OCI-LY3 (cell line): ENCODE results near the gene CACNG1.

ENCODE experiments used
- H2AFZ ChIP-seq: fragments of 200-600, 300-600 bp; shearing (Covaris generic); 2 replicates; pipeline ENCODE4 v1.6.0; 2014; ENCODE audit warnings: antibody characterized with exemption, low read depth, low read length
- H3K27ac ChIP-seq: fragments of 200-600, 300-600 bp; sonication (generic); 2 replicates; pipeline ENCODE4 v1.5.1; 2014; ENCODE audit warnings: mild to moderate bottlenecking, low read length, moderate library complexity, mixed read lengths
- H3K27me3 ChIP-seq: fragments of 200-600, 300-600 bp; sonication (generic); 2 replicates; pipeline ENCODE4 v1.6.1; 2014; ENCODE audit warnings: low read depth, low read length, mixed read lengths
- H3K36me3 ChIP-seq: fragments of 200-600, 300-600 bp; sonication (generic); replicated peaks from 2 replicates; pipeline ENCODE3; 2014; ENCODE audit warnings: low read depth, low read length, mixed read lengths
- H3K4me1 ChIP-seq: fragments of 300-600, 200-600 bp; sonication (generic); 2 replicates; pipeline ENCODE4 v1.6.1; 2014; ENCODE audit warnings: low read length, mixed read lengths
- H3K4me2 ChIP-seq: fragments of 200-600, 300-600 bp; sonication (generic); 2 replicates; pipeline ENCODE4 v1.6.1; 2014; ENCODE audit warnings: low read length, mixed read lengths
- H3K4me3 ChIP-seq: fragments of 300-600, 200-600 bp; sonication (generic); 2 replicates; pipeline ENCODE4 v1.5.1; 2014; ENCODE audit warnings: antibody characterized with exemption, mild to moderate bottlenecking, low read length, moderate library complexity
- H3K79me2 ChIP-seq: fragments of 300-600, 200-600 bp; shearing (Covaris generic); 2 replicates; pipeline ENCODE4 v1.6.1; 2014; ENCODE audit warnings: mild to moderate bottlenecking, low read length, mixed read lengths
- H3K9ac ChIP-seq: fragments of 300-600, 200-600 bp; shearing (Covaris generic); 2 replicates; pipeline ENCODE4 v1.6.0; 2014; ENCODE audit warnings: mild to moderate bottlenecking, low read length, moderate library complexity
- H3K9me3 ChIP-seq: fragments of 200-600, 300-600 bp; shearing (Covaris generic); 2 replicates; pipeline ENCODE4 v1.6.1; 2014; ENCODE audit warnings: low read length, mixed read lengths; ENCODE audit not compliant: insufficient read depth
- H4K20me1 ChIP-seq: fragments of 200-600, 300-600 bp; sonication (generic); 2 replicates; pipeline ENCODE4 v1.6.1; 2016; ENCODE audit warnings: low read length, mixed read lengths; ENCODE audit not compliant: insufficient read depth
- CTCF ChIP-seq: fragments of 200-600, 300-600 bp; sonication (generic); IDR thresholded peaks from 2 replicates; pipeline ENCODE4 v1.5.1; 2014; ENCODE audit warnings: antibody characterized with exemption, low read length, low read depth
- EZH2phosphoT487 ChIP-seq: fragments of 200-600 bp; shearing (Covaris generic); IDR thresholded peaks from 2 replicates; pipeline ENCODE4 v1.6.1; 2018; ENCODE audit warnings: antibody characterized with exemption, mixed run types, low read depth

CACNG1 gene

GRCh38 chr17:67003231-67003630 lies 41.1 kb upstream of the CACNG1 start:
- H4K20me1 ChIP-seq, result no peaks in the 10 kb centered on the region
- H3K9ac ChIP-seq, result no peak overlapping the region
- H2AFZ ChIP-seq, result no peak overlapping the region
- no peaks in the 10 kb centered on the region for H3K4me1 ChIP-seq
- H3K4me2 ChIP-seq, result no peak overlapping the region
- H3K27ac ChIP-seq, result no peak overlapping the region
- peaks cover 30% of the 10 kb centered on the region for H3K27me3 ChIP-seq
- H3K79me2 ChIP-seq, result no peaks in the 10 kb centered on the region
- no peaks in the 10 kb centered on the region for H3K36me3 ChIP-seq
- no peak for TF ChIP-seq EZH2phosphoT487
- no peak for TF ChIP-seq CTCF
- H3K9me3 ChIP-seq, result 0 out of 2 replicates have a peak, but pooled peaks cover 5% of the 10 kb centered on the region
- no peak overlapping the region for H3K4me3 ChIP-seq

- Histone ChIP-seq H2AFZ (no peak overlapping the region), H3K4me2 (no peak overlapping the region), H3K79me2 (no peaks in the 10 kb centered on the region), H3K27ac (no peak overlapping the region), H4K20me1 (no peaks in the 10 kb centered on the region), H3K27me3 (peaks cover 30% of the 10 kb centered on the region), H3K4me1 (no peaks in the 10 kb centered on the region), H3K4me3 (no peak overlapping the region), H3K36me3 (no peaks in the 10 kb centered on the region), H3K9ac (no peak overlapping the region), H3K9me3 (0 out of 2 replicates have a peak, but pooled peaks cover 5% of the 10 kb centered on the region)
- TF ChIP-seq EZH2phosphoT487, result no peak
Observed at GRCh38 chr17:67004181-67004580, 40.2 kb upstream of the CACNG1 start.

- Histone ChIP-seq H3K36me3 (no peaks in the 10 kb centered on the region), H3K4me2 (no peak overlapping the region), H3K9ac (no peak overlapping the region), H3K27ac (no peak overlapping the region), H3K9me3 (0 out of 2 replicates have a peak, but pooled peaks cover 5% of the 10 kb centered on the region), H4K20me1 (no peaks in the 10 kb centered on the region), H2AFZ (no peak overlapping the region), H3K4me3 (no peak overlapping the region), H3K79me2 (no peaks in the 10 kb centered on the region), H3K4me1 (peaks cover 9% of the 10 kb centered on the region), H3K27me3 (peaks cover 41% of the 10 kb centered on the region)
- TF ChIP-seq CTCF (no peak), EZH2phosphoT487 (no peak)
Observed at GRCh38 chr17:67007266-67007665, 37.1 kb upstream of the CACNG1 start.

GRCh38 chr17:67008101-67008500 lies 36.3 kb upstream of the CACNG1 start:
- no peaks in the 10 kb centered on the region for H3K9me3 ChIP-seq
- H3K27ac ChIP-seq, result no peak overlapping the region
- no peak overlapping the region for H2AFZ ChIP-seq
- no peak overlapping the region for H3K9ac ChIP-seq
- H3K36me3 ChIP-seq, result no peaks in the 10 kb centered on the region
- no peaks in the 10 kb centered on the region for H3K79me2 ChIP-seq
- no peaks in the 10 kb centered on the region for H4K20me1 ChIP-seq
- peaks cover 44% of the 10 kb centered on the region for H3K27me3 ChIP-seq
- H3K4me3 ChIP-seq, result no peak overlapping the region
- no peak overlapping the region for H3K4me2 ChIP-seq
- H3K4me1 ChIP-seq, result peaks cover 9% of the 10 kb centered on the region
- TF ChIP-seq CTCF (no peak), EZH2phosphoT487 (no peak)
